Ishikawa (cell line): Measurements from ENCODE around the gene FRMD7.

Experiments
- CEBPB ChIP-seq: IDR thresholded peaks from 2 replicates; pipeline ENCODE4 v1.6.1; 2012
- CREB1 ChIP-seq: IDR thresholded peaks from 2 replicates; pipeline ENCODE4 v1.6.1; 2012; ENCODE audit warnings: low read depth
- EGR1 ChIP-seq: IDR thresholded peaks from 2 replicates; pipeline ENCODE4 v1.6.1; 2012
- EP300 ChIP-seq: IDR thresholded peaks from 2 replicates; pipeline ENCODE4 v1.6.1; 2012; ENCODE audit warnings: borderline replicate concordance
- FOXM1 ChIP-seq: IDR thresholded peaks from 2 replicates; pipeline ENCODE4 v1.6.1; 2012; ENCODE audit warnings: low read depth, borderline replicate concordance
- NFIC ChIP-seq: IDR thresholded peaks from 2 replicates; pipeline ENCODE4 v1.6.1; 2012
- RAD21 ChIP-seq: IDR thresholded peaks from 2 replicates; pipeline ENCODE4 v1.6.1; 2012; ENCODE audit warnings: low read depth
- TAF1 ChIP-seq: IDR thresholded peaks from 2 replicates; pipeline ENCODE4 v1.6.1; 2012; ENCODE audit warnings: low read depth, mild to moderate bottlenecking
- TCF12 ChIP-seq: IDR thresholded peaks from 2 replicates; pipeline ENCODE4 v1.6.1; 2012; ENCODE audit warnings: low read depth
- TEAD4 ChIP-seq: IDR thresholded peaks from 2 replicates; pipeline ENCODE4 v1.6.1; 2012
- YY1 ChIP-seq: IDR thresholded peaks from 2 replicates; pipeline ENCODE4 v1.6.1; 2012; ENCODE audit warnings: low read depth
- ZBTB7A ChIP-seq: IDR thresholded peaks from 2 replicates; pipeline ENCODE4 v1.6.1; 2012; ENCODE audit warnings: low read depth
- TF ChIP-seq, protein P1 (sequence below): IDR thresholded peaks from 2 replicates; pipeline ENCODE4 v1.6.1; 2012; ENCODE audit warnings: low read depth, mild to moderate bottlenecking
- TF ChIP-seq, protein P2 (sequence below): IDR thresholded peaks from 2 replicates; pipeline ENCODE4 v1.6.1; 2012
- TF ChIP-seq, protein P3 (sequence below): IDR thresholded peaks from 2 replicates; pipeline ENCODE4 v1.6.1; 2012

FRMD7 gene, protein sequence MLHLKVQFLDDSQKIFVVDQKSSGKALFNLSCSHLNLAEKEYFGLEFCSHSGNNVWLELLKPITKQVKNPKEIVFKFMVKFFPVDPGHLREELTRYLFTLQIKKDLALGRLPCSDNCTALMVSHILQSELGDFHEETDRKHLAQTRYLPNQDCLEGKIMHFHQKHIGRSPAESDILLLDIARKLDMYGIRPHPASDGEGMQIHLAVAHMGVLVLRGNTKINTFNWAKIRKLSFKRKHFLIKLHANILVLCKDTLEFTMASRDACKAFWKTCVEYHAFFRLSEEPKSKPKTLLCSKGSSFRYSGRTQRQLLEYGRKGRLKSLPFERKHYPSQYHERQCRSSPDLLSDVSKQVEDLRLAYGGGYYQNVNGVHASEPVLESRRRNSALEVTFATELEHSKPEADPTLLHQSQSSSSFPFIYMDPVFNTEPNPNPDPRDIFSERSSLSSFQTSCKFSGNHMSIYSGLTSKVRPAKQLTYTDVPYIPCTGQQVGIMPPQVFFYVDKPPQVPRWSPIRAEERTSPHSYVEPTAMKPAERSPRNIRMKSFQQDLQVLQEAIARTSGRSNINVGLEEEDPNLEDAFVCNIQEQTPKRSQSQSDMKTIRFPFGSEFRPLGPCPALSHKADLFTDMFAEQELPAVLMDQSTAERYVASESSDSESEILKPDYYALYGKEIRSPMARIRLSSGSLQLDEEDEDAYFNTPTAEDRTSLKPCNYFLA

DNA sequence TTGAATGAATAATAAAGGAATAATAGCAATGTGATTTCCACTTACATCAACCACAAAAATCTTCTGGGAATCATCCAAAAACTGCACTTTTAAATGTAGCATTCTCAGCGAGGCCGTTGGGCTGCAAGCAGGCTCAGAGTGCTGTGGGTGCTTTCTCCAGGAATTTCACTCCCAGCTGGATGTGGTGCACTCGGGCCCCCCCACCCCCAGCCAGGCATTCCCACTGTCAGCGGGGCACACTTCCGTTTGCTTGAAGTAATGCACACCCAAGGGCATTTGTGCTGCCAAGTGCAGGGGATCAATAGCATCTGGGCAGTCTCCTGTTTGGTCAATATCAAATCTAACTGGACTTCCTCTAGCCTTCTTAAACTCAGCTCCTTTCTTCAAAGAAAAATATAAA, at the start of gene FRMD7:
TSS of gene FRMD7 (minus strand) at position 278 of the 400 bp plus-strand sequence. CDS start at position 102, 176 bp downstream.
- no peak for TF ChIP-seq YY1
- no peak for TF ChIP-seq RAD21
- no peak for TF ChIP-seq EGR1
- TF ChIP-seq ZBTB7A, result no peak
- TF ChIP-seq TAF1, result no peak
- TF ChIP-seq CEBPB, result no peak
- no peak for TF ChIP-seq FOXM1
- TF ChIP-seq, protein P1, sequence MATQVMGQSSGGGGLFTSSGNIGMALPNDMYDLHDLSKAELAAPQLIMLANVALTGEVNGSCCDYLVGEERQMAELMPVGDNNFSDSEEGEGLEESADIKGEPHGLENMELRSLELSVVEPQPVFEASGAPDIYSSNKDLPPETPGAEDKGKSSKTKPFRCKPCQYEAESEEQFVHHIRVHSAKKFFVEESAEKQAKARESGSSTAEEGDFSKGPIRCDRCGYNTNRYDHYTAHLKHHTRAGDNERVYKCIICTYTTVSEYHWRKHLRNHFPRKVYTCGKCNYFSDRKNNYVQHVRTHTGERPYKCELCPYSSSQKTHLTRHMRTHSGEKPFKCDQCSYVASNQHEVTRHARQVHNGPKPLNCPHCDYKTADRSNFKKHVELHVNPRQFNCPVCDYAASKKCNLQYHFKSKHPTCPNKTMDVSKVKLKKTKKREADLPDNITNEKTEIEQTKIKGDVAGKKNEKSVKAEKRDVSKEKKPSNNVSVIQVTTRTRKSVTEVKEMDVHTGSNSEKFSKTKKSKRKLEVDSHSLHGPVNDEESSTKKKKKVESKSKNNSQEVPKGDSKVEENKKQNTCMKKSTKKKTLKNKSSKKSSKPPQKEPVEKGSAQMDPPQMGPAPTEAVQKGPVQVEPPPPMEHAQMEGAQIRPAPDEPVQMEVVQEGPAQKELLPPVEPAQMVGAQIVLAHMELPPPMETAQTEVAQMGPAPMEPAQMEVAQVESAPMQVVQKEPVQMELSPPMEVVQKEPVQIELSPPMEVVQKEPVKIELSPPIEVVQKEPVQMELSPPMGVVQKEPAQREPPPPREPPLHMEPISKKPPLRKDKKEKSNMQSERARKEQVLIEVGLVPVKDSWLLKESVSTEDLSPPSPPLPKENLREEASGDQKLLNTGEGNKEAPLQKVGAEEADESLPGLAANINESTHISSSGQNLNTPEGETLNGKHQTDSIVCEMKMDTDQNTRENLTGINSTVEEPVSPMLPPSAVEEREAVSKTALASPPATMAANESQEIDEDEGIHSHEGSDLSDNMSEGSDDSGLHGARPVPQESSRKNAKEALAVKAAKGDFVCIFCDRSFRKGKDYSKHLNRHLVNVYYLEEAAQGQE, result no peak

DNA sequence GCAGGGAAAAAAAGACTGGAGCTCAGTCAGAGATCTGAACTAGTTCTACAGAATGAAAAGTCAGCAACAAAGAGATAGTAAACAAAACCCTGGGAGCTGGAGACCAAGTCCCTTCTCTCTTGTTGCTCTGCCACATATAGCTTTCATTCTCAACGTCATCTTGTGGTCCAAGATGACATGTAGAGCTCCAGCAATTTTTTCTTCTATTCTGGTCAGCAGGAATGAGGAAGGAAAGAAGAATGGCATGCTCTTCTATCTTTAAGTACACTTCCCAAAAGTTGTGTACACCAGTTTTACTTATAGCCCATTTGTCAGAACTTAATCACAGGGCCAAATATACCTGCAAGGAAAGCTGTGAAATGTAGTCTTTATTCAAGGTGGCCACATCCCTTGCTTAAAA, 45.8 kb upstream of the FRMD7 start:
- TF ChIP-seq TEAD4 (no peak), EP300 (no peak), CEBPB (no peak), YY1 (no peak), NFIC (no peak), TCF12 (no peak)
- TF ChIP-seq, protein P1, result no peak
- TF ChIP-seq, protein P2, sequence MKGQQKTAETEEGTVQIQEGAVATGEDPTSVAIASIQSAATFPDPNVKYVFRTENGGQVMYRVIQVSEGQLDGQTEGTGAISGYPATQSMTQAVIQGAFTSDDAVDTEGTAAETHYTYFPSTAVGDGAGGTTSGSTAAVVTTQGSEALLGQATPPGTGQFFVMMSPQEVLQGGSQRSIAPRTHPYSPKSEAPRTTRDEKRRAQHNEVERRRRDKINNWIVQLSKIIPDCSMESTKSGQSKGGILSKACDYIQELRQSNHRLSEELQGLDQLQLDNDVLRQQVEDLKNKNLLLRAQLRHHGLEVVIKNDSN, result no peak
- TF ChIP-seq, protein P3, sequence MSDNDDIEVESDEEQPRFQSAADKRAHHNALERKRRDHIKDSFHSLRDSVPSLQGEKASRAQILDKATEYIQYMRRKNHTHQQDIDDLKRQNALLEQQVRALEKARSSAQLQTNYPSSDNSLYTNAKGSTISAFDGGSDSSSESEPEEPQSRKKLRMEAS, result no peak

DNA sequence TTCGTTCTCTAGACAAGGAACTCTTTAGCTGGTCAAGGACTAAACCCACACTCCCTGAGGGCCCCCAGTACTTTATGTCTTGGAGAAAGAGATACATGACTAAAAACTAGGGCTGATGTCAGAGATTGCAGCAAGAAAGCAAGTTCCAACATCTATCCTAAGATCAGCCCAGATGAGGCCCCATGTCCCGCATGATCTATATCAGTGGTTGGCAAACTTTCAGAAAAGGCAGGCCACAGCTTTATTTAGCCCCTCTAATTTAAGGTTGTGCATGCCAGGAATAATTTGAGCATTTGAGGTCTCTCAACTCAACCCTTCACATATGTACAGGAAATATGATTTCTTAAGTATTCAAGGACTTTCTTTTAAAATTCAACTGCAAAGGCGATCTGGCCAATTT, 44.1 kb upstream of the FRMD7 start:
- TF ChIP-seq TAF1 (no peak), TCF12 (no peak), CREB1 (no peak), FOXM1 (no peak), NFIC (no peak), EGR1 (no peak), CEBPB (no peak), EP300 (no peak), ZBTB7A (no peak), RAD21 (no peak), TEAD4 (no peak), YY1 (no peak)
- TF ChIP-seq, protein P2, result no peak
- TF ChIP-seq, protein P1, result no peak
- TF ChIP-seq, protein P3, result no peak

DNA sequence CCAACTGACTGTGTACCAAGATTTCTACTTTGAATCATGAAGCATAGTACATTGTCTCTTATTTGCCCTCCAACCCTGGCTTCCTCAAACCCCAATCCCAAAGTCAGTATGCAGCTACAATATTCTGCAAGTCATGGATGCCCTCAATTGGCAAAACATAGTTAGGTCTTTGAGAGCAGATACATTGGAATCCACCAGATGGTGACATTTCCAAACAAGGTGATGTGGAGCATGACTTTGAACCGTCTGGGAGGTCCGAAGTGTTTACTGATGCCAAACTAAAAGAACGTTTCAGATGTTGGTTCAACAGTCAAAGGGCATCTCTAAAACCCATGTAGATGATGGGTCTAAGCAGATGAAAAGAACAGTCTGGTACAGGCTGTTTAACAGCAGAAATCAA, 43.7 kb upstream of the FRMD7 start:
- TF ChIP-seq NFIC, result no peak
- TF ChIP-seq RAD21, result 0 out of 2 replicates have a peak, but pooled peaks have one; percentile 3

DNA sequence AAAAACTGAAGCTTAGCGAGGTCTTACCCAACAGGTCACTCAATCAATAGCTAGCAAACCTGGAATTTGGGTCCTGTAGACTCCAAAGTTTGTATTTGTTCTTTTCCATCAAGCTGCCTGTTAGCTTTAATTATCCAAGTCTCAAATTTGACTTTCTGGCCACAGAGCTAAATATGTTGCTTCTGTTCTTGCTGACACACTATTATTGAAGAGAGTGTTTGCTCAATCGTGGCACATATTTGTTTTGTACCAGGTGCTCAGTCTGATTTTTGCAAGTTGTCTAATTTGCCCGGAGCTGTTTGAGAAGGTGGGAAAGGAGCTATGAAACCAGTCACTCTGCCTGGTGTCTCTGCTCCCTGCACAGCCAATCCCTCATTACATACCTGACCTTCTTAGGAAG, 41.7 kb upstream of the FRMD7 start:
- TF ChIP-seq ZBTB7A (no peak), TEAD4 (no peak), YY1 (no peak), NFIC (no peak), RAD21 (no peak), CEBPB (no peak), EP300 (no peak), FOXM1 (no peak), CREB1 (no peak)
- TF ChIP-seq, protein P2, result no peak
- TF ChIP-seq, protein P3, result no peak
- TF ChIP-seq, protein P1, result no peak
